H1 (cell line): ENCODE results near the gene PTPRG. TPM values are rescaled to one million over a fixed set of nuclear protein-coding genes. Genes with fewer than 3 reads are reported as not detected.

Experiments
- CTCF ChIA-PET: fragments of 300-600 bp; sonication (Branson Sonifier 250); formaldehyde crosslinking; loops from one replicate; lab custom pipeline; 2021; ENCODE audit not compliant: partially characterized antibody; lab: Charles Lee
- POLR2A ChIA-PET: fragments of 300-600 bp; sonication (Branson Sonifier 250); formaldehyde crosslinking; loops from one replicate; lab custom pipeline; 2021; ENCODE audit warnings: inconsistent platforms; ENCODE audit not compliant: partially characterized antibody; lab: Charles Lee
- DNase-seq, 2 experiments: peaks; one replicate each; pipeline versions ENCODE4 v3.0.0 to v3.0.0-alpha.2; 2010 to 2022; ENCODE audit warnings: low spot score in 2 of 2, low read depth in 1 of 2, mixed read lengths in 1 of 2
- FAIRE-seq: peaks from 2 replicates; lab custom pipeline; 2011; peaks lifted over from hg19 to GRCh38; lab: Jason Lieb, UNC
- H2AFZ ChIP-seq: 2 replicates; pipeline ENCODE4 v1.8.1; 2012; ENCODE audit warnings: low read length, inconsistent platforms
- H2AK5ac ChIP-seq: 2 replicates; pipeline ENCODE4 v1.6.1; 2013; ENCODE audit warnings: low read depth, low read length
- H2BK120ac ChIP-seq: replicated peaks from 2 replicates; pipeline ENCODE3; 2013; ENCODE audit warnings: low read depth, low read length, inconsistent platforms
- H2BK12ac ChIP-seq: 2 replicates; pipeline ENCODE4 v1.6.1; 2013; ENCODE audit warnings: low read depth, low read length
- H2BK15ac ChIP-seq: 2 replicates; pipeline ENCODE4 v1.6.1; 2013; ENCODE audit warnings: low read length
- H2BK20ac ChIP-seq: 2 replicates; pipeline ENCODE4 v1.6.1; 2013; ENCODE audit warnings: low read length
- H2BK5ac ChIP-seq: 2 replicates; pipeline ENCODE4 v1.6.1; 2013; ENCODE audit warnings: low read depth, low read length
- H3K14ac ChIP-seq: 2 replicates; pipeline ENCODE4 v1.6.1; 2013; ENCODE audit warnings: inconsistent platforms; ENCODE audit not compliant: insufficient read length
- H3K18ac ChIP-seq: 2 replicates; pipeline ENCODE4 v1.6.1; 2013; ENCODE audit warnings: low read length; ENCODE audit errors: extremely low read depth
- H3K23ac ChIP-seq: 2 replicates; pipeline ENCODE4 v1.6.1; 2013; ENCODE audit warnings: inconsistent platforms; ENCODE audit not compliant: insufficient read length
- H3K23me2 ChIP-seq: 2 replicates; pipeline ENCODE4 v1.6.1; 2013; ENCODE audit warnings: low read depth, low read length
- H3K27ac ChIP-seq: 2 replicates; pipeline ENCODE4 v1.6.1; 2011; ENCODE audit warnings: low read depth, low read length, inconsistent platforms
- H3K27me3 ChIP-seq, 4 experiments: replicated peaks in 1 of 4; 1 replicate in 1 of 4; 2 replicates in 3 of 4; pipeline versions ENCODE4 v1.6.1 to v1.8.1; 2011 to 2013; ENCODE audit warnings: low read length in 3 of 4, mild to moderate bottlenecking in 3 of 4, inconsistent platforms in 2 of 4, mixed read lengths in 2 of 4, moderate library complexity in 1 of 4; ENCODE audit not compliant: control insufficient read depth in 3 of 4, insufficient read depth in 3 of 4; ENCODE audit errors: extremely low read depth in 1 of 4
- H3K36me3 ChIP-seq, 4 experiments: 2 replicates each; pipeline versions ENCODE4 v1.6.1 to v1.8.1; 2011 to 2013; ENCODE audit warnings: mild to moderate bottlenecking in 4 of 4, low read length in 3 of 4, moderate library complexity in 2 of 4, control low read depth in 1 of 4, inconsistent platforms in 1 of 4; ENCODE audit not compliant: insufficient read depth in 4 of 4, control insufficient read depth in 2 of 4
- H3K4ac ChIP-seq: replicated peaks from 2 replicates; pipeline ENCODE3; 2013; ENCODE audit warnings: low read length, low read depth, mixed read lengths, inconsistent platforms; ENCODE audit not compliant: insufficient read length
- H3K4me1 ChIP-seq, 4 experiments: replicated peaks in 1 of 4; 1 replicate in 1 of 4; 2 replicates in 3 of 4; pipeline versions ENCODE4 v1.6.1 to v1.8.1; 2011 to 2013; ENCODE audit warnings: low read length in 3 of 4, inconsistent platforms in 2 of 4, mixed read lengths in 1 of 4; ENCODE audit not compliant: insufficient read depth in 4 of 4, control insufficient read depth in 3 of 4
- H3K4me2 ChIP-seq, 2 experiments: 2 replicates each; pipeline versions ENCODE4 v1.6.1 to v1.8.1; 2011 to 2013; ENCODE audit warnings: low read depth in 2 of 2, low read length in 2 of 2, control low read depth in 1 of 2, inconsistent platforms in 1 of 2, mild to moderate bottlenecking in 1 of 2; ENCODE audit not compliant: insufficient read depth in 1 of 2
- H3K4me3 ChIP-seq, 4 experiments: fragments of 200-600, 300-600 bp in 1 of 4; sonication (generic), shearing (Covaris generic), sonication (Bioruptor Twin) in 1 of 4; 2 replicates each; pipeline versions ENCODE4 v1.5.1 to v1.8.1; 2011 to 2016; ENCODE audit warnings: low read length in 4 of 4, low read depth in 3 of 4, control low read depth in 2 of 4, inconsistent platforms in 2 of 4, mild to moderate bottlenecking in 2 of 4, mixed read lengths in 1 of 4, moderate library complexity in 1 of 4; ENCODE audit not compliant: insufficient read depth in 2 of 4; ENCODE audit errors: extremely low read depth in 1 of 4
- H3K56ac ChIP-seq: replicated peaks from 2 replicates; pipeline ENCODE3; 2013; ENCODE audit warnings: low read depth, mild to moderate bottlenecking, mixed read lengths, low read length, inconsistent platforms; ENCODE audit not compliant: insufficient read length
- H3K79me1 ChIP-seq: 2 replicates; pipeline ENCODE4 v1.6.1; 2013; ENCODE audit warnings: low read depth, low read length, control low read depth
- H3K79me2 ChIP-seq, 2 experiments: 2 replicates each; pipeline versions ENCODE4 v1.6.1 to v1.8.1; 2012 to 2013; ENCODE audit warnings: low read length in 2 of 2, mild to moderate bottlenecking in 2 of 2, inconsistent platforms in 1 of 2; ENCODE audit not compliant: insufficient read depth in 2 of 2, control insufficient read depth in 1 of 2
- H3K9ac ChIP-seq, 4 experiments: replicated peaks in 1 of 4; 1 replicate in 1 of 4; 2 replicates in 3 of 4; pipeline versions ENCODE4 v1.6.1 to v1.8.1; 2011 to 2013; ENCODE audit warnings: low read depth in 3 of 4, low read length in 3 of 4, control low read depth in 2 of 4, mild to moderate bottlenecking in 2 of 4, moderate library complexity in 2 of 4, inconsistent platforms in 1 of 4; ENCODE audit errors: extremely low read depth in 1 of 4
- H3K9me3 ChIP-seq, 2 experiments: 2 replicates each; pipeline versions ENCODE4 v1.6.1 to v1.8.1; 2012 to 2013; ENCODE audit warnings: mild to moderate bottlenecking in 2 of 2, moderate library complexity in 2 of 2, control low read depth in 1 of 2, inconsistent platforms in 1 of 2, low read depth in 1 of 2, low read length in 1 of 2, mixed read lengths in 1 of 2; ENCODE audit not compliant: insufficient read depth in 2 of 2
- H4K20me1 ChIP-seq, 2 experiments: replicated peaks in 1 of 2; 2 replicates each; pipeline versions ENCODE3 to v1.8.1; 2011 to 2013; ENCODE audit warnings: inconsistent platforms in 2 of 2, low read length in 2 of 2, mild to moderate bottlenecking in 1 of 2; ENCODE audit not compliant: insufficient read depth in 2 of 2, control insufficient read depth in 1 of 2
- H4K5ac ChIP-seq: 2 replicates; pipeline ENCODE4 v1.6.1; 2013; ENCODE audit warnings: low read length, low read depth, mixed read lengths, inconsistent platforms; ENCODE audit not compliant: insufficient read length
- H4K8ac ChIP-seq: 2 replicates; pipeline ENCODE4 v1.8.0; 2013; ENCODE audit warnings: mild to moderate bottlenecking, moderate library complexity, low read length, inconsistent platforms; ENCODE audit not compliant: insufficient read depth; ENCODE audit errors: extremely low read depth
- H4K91ac ChIP-seq: replicated peaks from 2 replicates; pipeline ENCODE3; 2013; ENCODE audit warnings: low read length, mixed read lengths, inconsistent platforms; ENCODE audit not compliant: insufficient read length
- ASH2L ChIP-seq: fragments of 200-600, 300-600 bp; sonication (generic); IDR thresholded peaks from one replicate; pipeline ENCODE4 v1.7.1; 2017; ENCODE audit warnings: low read length
- BRCA1 ChIP-seq: IDR thresholded peaks from 2 replicates; pipeline ENCODE4 v1.6.1; 2012; ENCODE audit warnings: low read depth, low read length, improper control_type of control experiment
- MAFK ChIP-seq: IDR thresholded peaks from 2 replicates; pipeline ENCODE4 v1.6.1; 2012; ENCODE audit warnings: low read depth, mild to moderate bottlenecking, improper control_type of control experiment, low read length
- NRF1 ChIP-seq: IDR thresholded peaks from 2 replicates; pipeline ENCODE4 v1.6.1; 2011; ENCODE audit warnings: mild to moderate bottlenecking, low read depth, low read length, improper control_type of control experiment
- POLR2A ChIP-seq, 2 experiments: IDR thresholded peaks; 1 replicate in 1 of 2; 2 replicates in 1 of 2; pipeline ENCODE4 v1.6.1; 2011; ENCODE audit warnings: low read depth in 2 of 2, low read length in 2 of 2, mild to moderate bottlenecking in 2 of 2; ENCODE audit errors: control extremely low read depth in 1 of 2
- POLR2AphosphoS5 ChIP-seq: IDR thresholded peaks from 2 replicates; pipeline ENCODE4 v1.6.1; 2011; ENCODE audit warnings: low read depth, low read length
- RBBP5 ChIP-seq: IDR thresholded peaks from 2 replicates; pipeline ENCODE4 v1.7.1; 2012; ENCODE audit warnings: low read depth, mild to moderate bottlenecking, inconsistent platforms, low read length, moderate library complexity, borderline replicate concordance
- SP4 ChIP-seq: IDR thresholded peaks from 2 replicates; pipeline ENCODE4 v1.6.1; 2012; ENCODE audit warnings: low read length, inconsistent platforms
- WGBS, 2 experiments: shearing (Covaris generic) in 1 of 2; methylation state at CpG; one replicate each; pipeline versions ENCODE4 v1.1.6 to v1.1.7; 2013 to 2015; ENCODE audit warnings: low lambda C conversion rate in 2 of 2, mixed read lengths in 2 of 2, inconsistent platforms in 1 of 2, low coverage in 1 of 2, missing lambda C conversion rate in 1 of 2; ENCODE audit not compliant: insufficient replicate concordance in 2 of 2, insufficient coverage in 1 of 2, insufficient read length in 1 of 2; ENCODE audit errors: extremely low coverage in 1 of 2, missing lambda C conversion rate in 1 of 2; 5-methylcytosine and 5-hydroxymethylcytosine counted together
- polyA plus RNA-seq, 7 experiments: library from polyadenylated mRNA; depleted of rRNA in 3 of 7; stranded (reverse) in 5 of 7; unstranded in 2 of 7; fragments of >200 nt in 5 of 7; fragments of 200-250 nt in 2 of 7; gene quantifications; 1 replicate in 5 of 7; 2 replicates in 1 of 7; 4 replicates in 1 of 7; pipeline versions ENCODE4 v1.2.1 to v1.2.3, GENCODE V29; 2011 to 2013; ENCODE audit warnings: missing spikeins in 2 of 7, mixed read lengths in 2 of 7
- total RNA-seq: library from RNA; stranded (reverse); fragmentation: NEBNext Ultra II Directional; extraction: Animal tissue kit (Norgen Biotek cat#: 25700); gene quantifications from 2 replicates; pipeline ENCODE4 v1.2.1, GENCODE V29; 2021

Gene PTPRG
- total and polyA plus RNA-seq, 2 of the 8 experiments (the other 6 are each of a cell fraction or from before 2014, with no cell fraction given): 23.3 to 96.2 TPM

GRCh38 chr3:62228467-62228866, 667.1 kb downstream of the PTPRG start:
- Histone ChIP-seq H2BK5ac (no peak overlapping the region), H3K27ac (no peak overlapping the region), H2BK20ac (no peak overlapping the region), H3K18ac (no peak overlapping the region), H3K56ac (no peak overlapping the region), H3K9ac (no peak overlapping the region), H3K4me1 (peaks cover 0 to 3% (median 0%) of the 10 kb centered on the region in 4 experiments; a peak in 3 of 7 replicates), H3K9me3 (no peaks in the 10 kb centered on the region), H4K91ac (no peak overlapping the region), H2AK5ac (no peak overlapping the region), H2BK12ac (no peak overlapping the region), H2AFZ (no peak overlapping the region), H3K23ac (no peak overlapping the region), H3K4me2 (no peak overlapping the region), H3K79me2 (no peaks in the 10 kb centered on the region), H4K20me1 (no peaks in the 10 kb centered on the region), H4K8ac (no peak overlapping the region), H3K36me3 (no peaks in the 10 kb centered on the region), H2BK120ac (no peak overlapping the region), H3K79me1 (no peaks in the 10 kb centered on the region; the same call in 1 of the 2 replicates), H3K23me2 (no peaks in the 10 kb centered on the region), H3K4ac (no peak overlapping the region), H2BK15ac (no peak overlapping the region), H3K27me3 (no peaks in the 10 kb centered on the region), H3K14ac (no peak overlapping the region), H4K5ac (no peak overlapping the region), H3K4me3 (no peak overlapping the region)
- CTCF ChIA-PET: interaction anchor here (0.6 to 3.1 kb wide), 14 partner anchors 9 to 359 kb away, joined by 3 to 37 read pairs (median 5); no protein-coding TSS in a partner anchor
- FAIRE-seq (no peak), DNase-seq (no peak)
- POLR2A ChIA-PET: no interaction called here
- WGBS, 2 experiments: 92% methylated on average over 3 of the region's 3 CpGs; no CpG with 5 or more reads in 1 of the 2 experiments
- TF ChIP-seq POLR2AphosphoS5 (no peak), ASH2L (no peak), NRF1 (no peak), POLR2A (IDR thresholded peaks at IDR 0.05; ENCODE audit: control extremely low read depth in 1 of 2, low read depth in 2 of 2, low read length in 2 of 2) (no peak), SP4 (no peak), RBBP5 (no peak), MAFK (no peak), BRCA1 (no peak)
